Stimulated activated CD4-positive, alpha-beta T cell treated with anti-CD3 and anti-CD28 coated beads, Interleukin-4, amount 100 ng/mL, for 24 hours (primary cell): ENCODE results near the gene ACACA.

ENCODE experiments used
- DNase-seq: peaks from one replicate; pipeline ENCODE4 v3.0.0-alpha.2; 2020

The ACACA gene

DNA sequence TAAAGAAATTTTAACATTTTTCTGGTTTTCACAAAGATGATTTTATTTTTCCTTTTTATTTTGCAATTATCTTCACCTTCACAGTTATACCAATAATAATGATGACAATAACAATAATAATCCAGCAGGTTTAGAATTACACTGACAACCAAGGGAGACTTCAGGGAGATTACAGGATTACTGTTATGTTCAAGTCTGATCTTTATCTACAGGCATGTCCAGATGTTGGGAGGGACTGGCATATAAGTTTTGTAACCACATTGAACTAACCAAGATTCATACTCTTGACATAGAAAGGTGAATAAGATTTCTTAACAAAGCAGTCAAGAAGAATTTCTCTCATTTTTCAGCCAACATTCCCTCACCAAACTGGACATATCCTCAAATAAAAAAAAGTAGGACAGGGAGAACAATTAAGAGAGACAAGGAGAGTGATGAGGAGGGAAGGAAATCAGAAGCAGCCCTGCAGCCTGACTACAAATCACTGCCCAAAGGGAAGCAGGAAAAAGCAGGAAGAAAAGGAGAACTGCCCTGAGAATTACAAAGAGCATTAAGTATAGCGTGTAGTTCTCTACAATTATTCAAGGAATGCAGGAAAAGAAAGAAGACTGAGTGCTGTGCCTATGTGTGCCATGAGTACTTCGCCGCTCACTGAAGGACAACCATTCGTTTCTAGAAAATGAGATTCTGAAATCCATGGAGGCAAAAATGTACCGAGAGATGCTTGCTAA lies 186.6 kb downstream of the ACACA start:
- DNase-seq: no peak

DNA sequence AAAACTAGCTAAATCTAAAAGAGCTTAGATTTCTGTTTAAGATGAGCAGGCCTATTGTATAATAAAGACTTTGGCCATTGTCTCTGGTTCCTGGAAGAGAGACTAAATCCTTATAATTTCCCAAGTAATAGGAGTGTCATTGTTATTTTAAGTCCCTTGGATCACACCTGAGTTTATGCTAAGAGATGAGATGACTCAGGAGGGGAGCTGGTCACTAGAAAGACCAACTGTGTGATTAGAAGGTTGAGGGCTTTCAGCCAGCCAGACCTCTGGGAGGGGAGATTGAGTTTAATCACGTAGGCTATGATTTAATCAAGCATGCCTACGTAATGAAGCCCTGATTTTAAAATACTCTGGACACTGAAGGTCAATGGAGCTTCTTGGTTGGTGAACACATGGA lies 187.8 kb downstream of the ACACA start:
- no peak for DNase-seq

DNA sequence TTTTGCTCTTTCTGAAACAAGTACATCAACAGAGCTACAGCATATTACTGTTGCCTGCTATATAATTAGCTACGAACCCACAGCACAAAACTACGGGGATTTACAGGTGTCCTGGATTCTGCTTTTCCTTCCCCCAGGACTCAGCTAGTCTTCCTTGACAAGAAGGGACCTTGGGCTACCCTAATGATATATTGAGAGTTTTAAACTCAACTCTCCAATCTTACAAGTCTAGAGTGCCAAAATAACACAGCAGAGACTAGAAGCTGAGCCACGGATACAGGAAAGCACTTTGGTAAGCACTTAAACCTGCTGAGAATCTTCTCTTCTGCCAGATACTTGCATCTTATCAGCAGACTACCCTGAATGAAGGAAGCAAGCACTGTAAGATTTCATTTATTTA lies 192.2 kb downstream of the ACACA start:
- no peak for DNase-seq

DNA sequence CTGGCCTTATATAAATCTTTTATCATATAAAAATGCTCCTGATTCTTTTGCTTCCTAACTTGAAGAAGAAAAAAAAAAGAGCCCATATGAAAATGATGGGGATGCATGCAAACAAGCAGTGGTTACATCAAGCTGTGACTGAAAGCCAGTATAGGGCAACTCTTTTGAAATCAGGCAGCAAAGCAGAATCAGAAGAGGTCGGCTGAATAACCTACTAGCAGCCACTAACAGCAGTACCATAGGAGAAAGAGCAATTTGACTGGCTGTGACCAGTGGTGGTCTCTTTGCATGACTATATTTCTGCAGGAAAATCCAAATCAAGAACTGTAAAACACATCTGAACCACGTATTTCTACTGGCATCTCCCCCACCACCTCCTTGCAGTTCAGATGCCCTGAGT lies 192.7 kb downstream of the ACACA start:
- no peak for DNase-seq

DNA sequence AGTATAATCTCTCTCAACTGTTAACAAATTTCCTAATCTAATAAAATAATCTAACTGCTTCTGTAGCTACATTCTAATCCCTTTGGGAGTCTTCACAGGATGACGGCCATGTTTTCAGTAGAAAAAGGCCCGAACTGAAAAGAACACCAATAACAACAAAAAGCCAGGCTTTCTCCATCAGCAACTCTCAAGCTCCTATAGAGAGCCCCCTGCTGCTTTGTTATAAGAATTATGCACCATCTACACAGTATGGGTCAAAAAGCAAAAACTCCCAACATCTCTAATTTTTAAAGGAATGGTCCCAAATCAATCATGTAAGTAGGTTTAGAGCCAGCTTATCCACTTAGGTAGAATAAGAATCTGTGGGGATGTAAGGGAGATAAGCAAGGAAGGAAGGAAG lies 194.5 kb downstream of the ACACA start:
- DNase-seq: no peak

DNA sequence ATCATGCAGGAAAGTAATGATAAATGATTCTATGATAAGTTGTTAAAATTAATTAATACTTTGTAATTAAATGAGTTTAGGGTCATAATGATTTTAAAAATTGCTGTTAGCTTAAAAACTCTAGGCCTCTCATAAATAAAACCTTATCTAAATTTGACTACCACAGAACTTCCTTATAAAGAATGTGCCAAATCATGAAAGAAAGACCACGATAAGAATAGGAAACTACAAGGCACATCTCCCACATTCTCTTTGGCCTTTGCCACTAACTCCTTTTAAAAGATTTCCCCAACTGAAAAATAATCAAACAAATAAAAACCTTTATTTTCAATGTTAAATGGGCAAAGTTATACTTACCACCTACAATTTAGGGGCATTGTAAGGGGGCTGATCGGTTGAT lies 195.5 kb downstream of the ACACA start:
- no peak for DNase-seq

DNA sequence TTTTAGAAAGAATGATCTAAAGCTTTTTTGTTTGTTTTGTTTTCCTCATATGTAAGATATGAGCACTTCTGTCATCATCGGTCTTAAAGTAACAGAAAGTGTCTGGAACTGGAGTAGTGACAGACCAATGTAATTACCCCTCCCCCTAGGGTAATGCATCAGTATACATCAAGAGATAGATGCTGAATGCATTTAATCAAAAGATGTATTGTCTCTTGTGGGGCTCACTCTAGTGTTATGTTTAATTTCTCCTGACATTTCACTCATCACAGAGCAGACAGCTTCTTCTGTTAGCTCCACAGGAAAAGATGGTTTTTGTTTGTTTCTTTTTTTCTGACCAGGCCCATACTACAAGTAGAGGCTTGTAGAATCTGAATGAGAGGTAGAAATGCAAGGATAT lies 199.5 kb downstream of the ACACA start:
- DNase-seq: no peak

DNA sequence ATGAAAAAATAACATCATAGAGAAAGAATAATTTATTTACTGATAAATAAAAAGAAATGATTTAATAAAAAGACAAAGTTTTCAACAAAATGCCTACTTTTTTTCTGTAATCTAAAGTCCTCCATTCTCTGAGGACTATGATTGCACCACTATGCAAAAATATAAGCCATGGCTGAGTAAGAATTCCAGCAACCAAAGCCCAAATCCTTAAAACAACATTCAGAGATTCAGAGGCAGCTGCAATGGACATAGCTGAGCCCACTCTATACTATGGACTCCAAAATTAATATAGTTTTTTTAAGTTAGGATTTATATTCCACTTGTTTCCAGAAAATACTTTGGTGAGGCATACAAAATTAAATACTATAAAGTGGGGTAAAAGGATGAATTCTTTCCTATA lies 200.3 kb downstream of the ACACA start:
- DNase-seq: no peak

DNA sequence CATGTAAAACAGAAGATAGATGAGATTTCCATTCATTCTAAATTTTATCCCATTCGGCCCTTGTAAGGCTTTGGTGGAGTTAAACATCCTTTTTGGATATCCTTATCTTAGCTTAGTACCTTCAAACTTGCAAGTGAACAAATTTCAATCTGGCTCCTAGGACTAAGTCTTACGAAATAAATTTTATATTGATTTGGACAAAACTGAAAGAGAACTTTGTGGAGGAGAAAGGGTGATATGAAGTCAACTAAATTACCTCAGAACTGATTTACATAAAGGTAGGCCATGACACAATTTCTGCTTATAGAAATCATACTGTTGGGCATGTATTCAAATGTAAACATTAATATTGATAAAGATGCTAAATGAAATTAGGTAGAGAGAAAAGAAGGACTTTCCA lies 206.1 kb downstream of the ACACA start:
- DNase-seq: no peak

DNA sequence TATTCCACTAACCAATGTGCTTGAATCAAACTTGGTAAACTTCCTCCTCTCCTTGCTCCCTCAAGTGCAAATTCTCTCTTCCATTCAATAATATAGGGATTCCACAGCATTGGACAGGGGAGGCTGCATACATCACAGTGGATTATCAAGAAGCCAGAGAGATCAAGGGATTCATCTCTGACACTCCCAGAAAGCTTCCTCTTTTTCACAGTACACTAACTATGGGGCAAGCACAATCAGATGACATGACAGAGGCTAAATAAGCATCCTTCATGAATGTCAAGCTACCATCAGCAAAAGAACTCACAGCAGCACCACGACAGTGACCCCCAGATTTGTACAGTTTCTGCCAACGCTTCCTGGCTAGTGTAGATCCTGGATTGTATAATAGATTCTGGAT lies 209.3 kb downstream of the ACACA start:
- no peak for DNase-seq

DNA sequence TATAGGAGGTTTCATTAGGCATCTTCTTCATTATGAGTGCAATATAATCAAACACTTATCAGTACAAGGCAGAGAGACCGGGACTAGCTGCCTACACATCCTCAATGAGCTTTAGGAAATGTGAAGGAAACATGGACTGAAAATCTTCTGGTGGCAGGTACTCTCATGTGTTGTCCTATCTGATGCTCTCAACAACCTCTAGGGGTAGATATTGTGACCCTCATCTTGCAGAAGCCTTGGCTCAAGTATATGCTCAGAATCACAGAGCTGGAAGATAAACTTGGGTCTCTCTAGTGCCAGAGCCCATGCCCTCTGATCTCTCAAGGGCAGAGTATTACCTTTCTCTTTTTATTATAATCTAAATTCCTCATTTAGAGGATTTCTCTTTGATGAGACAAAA lies 212.4 kb downstream of the ACACA start:
- DNase-seq: no peak

DNA sequence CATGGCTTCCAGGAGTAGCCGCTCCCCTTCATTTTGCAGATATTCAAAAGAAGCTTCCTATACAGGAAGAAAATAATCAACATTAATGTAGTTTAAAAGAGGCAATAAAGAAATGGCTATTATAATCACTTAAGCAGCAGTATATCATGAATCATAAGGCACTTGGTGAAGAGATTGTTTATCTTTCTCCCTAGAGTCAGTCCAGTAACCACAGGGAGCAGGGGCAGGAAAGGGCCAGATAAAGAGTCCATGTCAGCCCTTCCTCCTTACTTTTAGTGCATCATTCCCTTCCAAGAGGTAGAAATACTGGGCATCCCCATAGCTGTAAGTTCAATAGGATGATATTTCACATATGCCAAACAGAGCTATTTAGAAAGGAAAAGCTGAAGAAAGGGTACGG lies 215.4 kb downstream of the ACACA start:
- DNase-seq: no peak

DNA sequence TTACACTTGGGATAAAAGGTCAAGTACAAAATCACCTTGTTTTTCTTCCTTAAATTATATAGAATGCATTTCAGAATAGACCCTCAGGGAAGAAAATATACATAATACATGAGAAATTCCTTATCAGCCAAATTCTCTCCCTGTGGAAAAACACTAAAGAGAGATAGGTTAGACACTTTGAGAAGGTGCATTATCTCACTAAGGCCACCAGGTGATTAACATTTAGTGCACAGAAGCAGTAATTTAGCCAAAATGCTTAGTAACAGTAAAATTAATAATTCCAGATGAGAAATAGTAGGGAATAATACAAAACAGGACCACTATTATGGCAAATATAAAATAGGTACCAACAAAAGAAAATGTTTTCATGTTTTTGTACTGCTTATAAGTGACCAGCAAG lies 216.1 kb downstream of the ACACA start:
- no peak for DNase-seq

DNA sequence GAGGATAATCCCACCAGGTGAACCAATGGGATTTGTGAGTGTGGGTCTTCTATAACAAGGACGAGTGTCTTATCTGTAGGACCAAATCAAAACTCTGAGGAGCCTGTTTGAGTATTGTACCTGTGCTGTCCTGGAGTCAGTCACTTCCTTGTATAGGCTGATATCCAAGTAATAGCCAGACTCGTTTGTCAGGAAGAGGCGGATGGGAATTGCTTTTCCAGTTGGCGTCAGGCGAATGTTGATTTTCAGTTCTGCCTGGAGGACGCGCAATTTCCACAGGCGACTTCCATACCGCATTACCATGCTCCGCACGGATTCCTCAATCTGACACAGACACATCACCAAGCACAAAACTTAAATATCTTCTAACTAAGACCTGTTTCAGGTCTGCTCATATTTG lies 218.5 kb downstream of the ACACA start:
- DNase-seq: no peak

DNA sequence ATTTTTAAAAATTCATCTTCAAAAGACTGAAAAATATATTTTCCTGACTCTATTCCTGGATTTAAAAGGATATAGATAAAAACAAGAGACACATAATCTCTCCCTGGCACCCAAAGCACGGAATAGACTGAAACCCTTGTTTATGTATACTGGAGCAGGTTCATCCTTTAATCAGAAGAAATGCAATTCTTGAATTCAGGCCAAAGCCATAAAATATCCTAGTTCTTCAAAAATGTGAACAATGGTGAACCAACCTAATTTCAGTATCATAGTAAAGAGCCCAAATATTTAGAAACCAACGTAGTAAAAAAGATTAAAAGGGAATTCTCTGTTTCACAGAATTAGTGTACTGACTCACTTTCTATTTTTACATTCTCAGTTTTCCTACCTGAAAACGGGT lies 219.4 kb downstream of the ACACA start:
- no peak for DNase-seq

DNA sequence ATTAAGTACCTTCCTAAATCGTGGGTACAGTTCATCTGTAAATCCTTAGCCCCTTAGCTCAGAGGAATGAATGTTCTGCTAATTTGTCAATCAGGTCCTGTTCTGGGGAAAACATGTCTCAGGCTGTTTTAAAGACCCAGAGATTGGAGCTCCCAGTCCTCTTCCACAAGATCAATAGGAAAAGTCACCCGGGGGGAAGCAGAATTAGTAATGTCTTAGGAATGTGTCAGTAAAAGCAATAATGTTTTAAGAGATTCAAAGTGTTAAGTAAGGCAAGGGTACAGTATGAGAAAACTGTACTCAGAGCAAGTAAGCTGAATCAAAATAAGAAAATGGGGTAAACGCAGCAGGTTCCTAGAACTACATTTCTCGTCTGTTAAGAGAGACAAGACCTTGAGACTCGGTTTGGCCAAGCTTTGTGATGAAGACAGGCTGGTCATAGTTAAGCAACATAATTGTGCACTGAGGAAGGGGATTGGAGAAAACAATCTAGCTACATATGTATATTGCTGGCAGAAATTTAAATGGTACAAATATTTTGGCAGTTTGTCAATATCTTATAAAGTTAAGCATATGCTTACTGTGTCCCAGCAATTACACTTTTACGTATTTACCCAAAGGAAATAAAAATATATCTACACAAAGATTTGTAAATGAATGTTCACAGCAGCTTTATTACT lies 223.7 kb downstream of the ACACA start:
- DNase-seq: no peak

DNA sequence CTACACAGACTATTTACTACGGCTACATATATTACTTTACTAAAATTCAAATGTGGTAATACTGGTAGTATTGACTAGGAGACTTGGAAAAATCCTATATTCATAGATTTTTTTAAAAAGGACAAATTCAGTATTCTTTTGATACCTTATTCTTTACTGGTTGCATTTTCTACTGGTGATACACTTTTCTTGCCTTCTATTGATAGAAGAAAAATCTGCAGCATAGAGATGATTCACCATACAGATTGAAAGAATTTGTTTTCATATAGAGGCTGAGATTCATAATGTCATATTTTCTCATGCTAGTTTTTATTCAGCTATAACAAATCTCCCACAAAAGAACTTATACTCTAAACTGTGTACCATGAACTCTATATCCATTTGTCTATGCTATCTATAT lies 226.3 kb downstream of the ACACA start:
- no peak for DNase-seq

DNA sequence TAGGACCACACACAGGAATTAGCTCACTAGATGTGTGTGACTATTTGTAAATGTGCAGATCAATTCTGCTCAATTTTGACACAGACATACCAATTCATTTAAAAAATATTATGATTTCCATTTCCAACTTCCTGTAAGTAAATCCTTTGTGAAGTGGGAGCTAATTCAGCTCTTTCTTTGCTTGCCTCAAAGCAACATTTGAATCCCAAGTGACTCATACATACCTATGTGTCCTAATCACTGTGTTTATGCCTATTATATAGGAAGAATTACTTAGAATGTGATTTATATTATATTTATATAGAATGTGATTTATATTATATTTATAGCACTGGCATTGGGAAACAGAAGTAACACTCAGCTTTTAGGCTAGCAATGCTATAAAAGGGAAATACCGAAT lies 226.7 kb downstream of the ACACA start:
- no peak for DNase-seq

DNA sequence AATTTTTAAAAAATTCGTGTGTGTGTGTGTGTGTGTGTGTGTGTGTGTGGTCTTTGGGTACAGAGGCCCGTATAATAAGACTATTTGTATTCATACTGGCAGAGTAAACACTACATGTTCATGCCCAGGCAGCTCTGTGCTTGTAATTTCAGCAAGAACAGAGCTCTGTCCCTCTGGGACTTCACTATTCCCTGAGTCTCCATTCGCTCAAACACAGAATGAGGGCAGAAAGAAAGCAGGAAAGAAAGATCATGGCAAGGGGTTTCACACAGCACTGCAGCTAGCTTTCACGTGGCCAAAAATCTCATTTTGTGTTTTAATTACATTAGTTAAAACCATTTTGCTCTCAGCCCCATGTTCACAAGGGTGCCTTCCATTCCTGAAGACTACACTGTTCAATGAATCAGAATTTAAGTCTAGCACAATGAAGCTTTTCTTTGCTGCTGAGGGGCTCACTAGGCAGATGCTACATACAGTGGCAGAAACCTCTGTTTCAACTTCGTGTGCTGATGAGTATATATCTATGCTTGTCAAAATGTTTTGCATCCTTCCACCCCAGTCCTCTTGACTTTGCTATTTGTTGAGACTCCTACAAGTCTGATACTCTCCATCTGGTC lies 229.3 kb downstream of the ACACA start:
- no peak for DNase-seq

DNA sequence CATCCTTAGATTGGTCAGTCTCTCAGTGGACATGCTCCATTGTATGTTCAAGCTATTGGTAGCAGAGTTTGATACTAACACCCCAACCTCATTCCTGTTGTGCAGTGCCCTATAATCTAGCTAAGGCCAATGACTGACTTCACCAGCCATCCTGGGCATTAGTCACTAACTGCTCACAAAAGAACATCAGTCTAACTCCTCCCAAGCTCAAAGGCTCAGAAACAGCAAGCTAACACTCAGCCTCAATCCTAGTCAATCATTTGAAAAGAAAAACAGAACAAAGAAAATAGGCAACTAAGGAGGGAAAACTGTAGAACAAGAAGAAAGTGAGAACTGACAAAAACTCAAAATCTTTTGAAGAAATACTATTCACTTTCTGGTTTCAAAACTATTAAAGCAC lies 229.9 kb downstream of the ACACA start:
- no peak for DNase-seq

DNA sequence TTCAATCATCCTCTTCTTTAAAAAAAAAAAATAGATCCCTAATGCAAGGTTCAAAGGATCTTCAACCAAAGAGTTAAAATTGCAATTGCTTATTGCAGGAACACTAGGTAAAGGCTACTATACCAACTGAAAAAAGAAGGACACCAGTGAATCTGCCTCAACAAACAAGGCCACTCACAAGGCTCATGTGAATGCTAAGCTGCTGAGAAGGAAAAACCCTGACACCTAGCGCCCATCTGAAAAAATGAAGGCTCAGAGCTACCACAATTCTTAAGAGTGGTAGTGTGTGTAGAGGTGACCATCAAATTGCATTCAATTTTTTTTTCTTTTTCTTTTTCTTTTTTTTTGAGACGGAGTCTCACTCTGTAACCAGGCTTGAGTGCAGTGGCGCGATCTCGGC lies 232.4 kb downstream of the ACACA start:
- DNase-seq: no peak

DNA sequence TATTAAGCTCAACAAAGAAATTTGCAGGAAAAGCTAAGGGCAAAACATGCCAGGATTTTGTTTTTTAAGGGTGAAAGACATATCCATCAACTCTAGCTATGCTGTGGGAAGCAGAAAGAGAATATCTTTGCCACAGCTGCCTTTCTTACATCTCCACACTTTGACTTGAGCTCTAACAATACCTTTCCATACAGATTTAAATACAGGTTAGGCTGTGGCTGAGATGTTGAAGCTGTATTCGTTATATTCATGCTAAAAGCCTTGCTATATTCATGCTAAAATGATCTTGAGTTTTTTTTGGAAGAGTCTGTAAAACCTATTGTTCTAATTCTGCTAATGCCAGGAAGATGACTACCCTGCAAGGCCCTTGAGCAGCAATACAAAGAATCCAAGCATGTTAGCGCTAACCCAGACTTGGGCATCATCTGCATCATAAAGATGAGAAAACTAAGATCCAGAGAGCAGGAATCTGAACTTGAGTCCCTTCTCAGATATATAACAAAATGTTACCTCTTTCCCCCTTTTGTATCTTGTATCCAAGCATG lies 235.7 kb downstream of the ACACA start:
- no peak for DNase-seq

DNA sequence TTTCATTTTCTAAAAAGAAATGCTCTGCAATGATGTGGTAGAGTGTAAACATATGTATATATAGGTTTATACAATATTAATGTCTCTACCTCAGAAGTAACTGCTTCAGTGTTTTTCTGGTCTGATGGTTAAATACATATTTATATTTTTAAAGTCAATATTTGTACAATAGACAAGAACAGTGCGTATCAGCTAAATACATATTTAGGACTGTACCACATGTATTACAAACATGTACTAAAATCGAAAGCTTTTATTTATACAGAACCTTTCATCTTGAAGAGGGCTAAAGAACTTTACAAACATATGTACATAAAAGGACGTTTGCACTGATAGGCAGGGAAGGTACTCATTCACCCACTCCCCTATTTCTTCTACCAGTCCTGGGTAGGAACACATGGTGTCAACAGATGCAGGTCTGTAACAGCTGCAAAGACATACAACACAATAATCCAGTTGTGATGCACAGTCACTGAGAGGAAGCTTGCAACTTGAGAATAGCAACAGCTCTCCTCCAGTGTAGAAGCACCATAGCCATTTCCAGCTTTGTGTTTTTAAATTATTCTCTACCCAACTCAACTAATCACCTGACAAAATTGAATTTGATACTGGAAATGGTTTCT lies 237.8 kb downstream of the ACACA start:
- no peak for DNase-seq

DNA sequence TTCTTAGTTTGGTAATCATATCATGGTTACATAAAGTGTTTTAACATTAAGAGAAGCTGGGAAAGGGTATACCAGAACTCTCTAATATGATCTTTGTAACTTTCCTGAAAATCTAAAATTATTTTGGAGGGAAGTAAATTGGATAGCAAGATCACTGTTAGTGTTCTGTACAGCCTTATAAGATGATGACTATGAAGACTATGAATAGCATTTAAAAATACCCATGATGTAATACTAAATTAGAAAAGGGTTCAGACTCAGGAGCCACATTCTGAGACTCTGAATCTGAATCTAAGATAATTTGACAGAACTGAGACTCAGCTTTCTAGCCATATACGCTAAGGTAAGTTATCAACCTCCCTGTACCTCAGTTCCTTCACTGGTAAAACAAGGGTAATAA lies 238.9 kb downstream of the ACACA start:
- no peak for DNase-seq
